A549 (cell line): Measurements from ENCODE around the gene PSMB7. TPM values are rescaled to one million over a fixed set of nuclear protein-coding genes. Genes with fewer than 3 reads are reported as not detected.

Experiments used
- ATAC-seq, 2 experiments: fragments of 200-7000 bp in 1 of 2; fragments of >200 bp in 1 of 2; cut with Nextera tagmentation in 1 of 2; cut with Tn5 transposase in 1 of 2; 3 replicates each; pipeline versions ENCODE4 v1.8.0 to v1.9.1; 2018 to 2020; ENCODE audit warnings: mild to moderate bottlenecking in 1 of 2, moderate library complexity in 1 of 2
- CTCF ChIA-PET: fragments of 300-600 bp; sonication (Branson Sonifier 250); formaldehyde crosslinking; extraction: SDS; loops from one replicate; lab custom pipeline; 2021; ENCODE audit warnings: antibody characterized with exemption, inconsistent platforms; lab: Yijun Ruan, JAX
- POLR2A ChIA-PET: fragments of 350-600 bp; formaldehyde crosslinking; extraction: SDS; loops from one replicate; lab custom pipeline; 2021; ENCODE audit warnings: antibody characterized with exemption, inconsistent platforms; lab: Yijun Ruan, JAX
- DNase-seq, 2 experiments: peaks; one replicate each; pipeline versions ENCODE4 v3.0.0 to v3.0.0-alpha.2; 2011 to 2016; ENCODE audit warnings: low read depth in 1 of 2, low spot score in 1 of 2
- FAIRE-seq: peaks from 2 replicates; lab custom pipeline; 2011; peaks lifted over from hg19 to GRCh38; lab: Jason Lieb, UNC
- H3K27ac ChIP-seq, 2 experiments: fragments of >200 bp; sonication (Bioruptor Twin); formaldehyde crosslinking; 3 replicates each; pipeline ENCODE4 v1.5.1; 2016 to 2017
- H3K4me1 ChIP-seq: fragments of >200 bp; sonication (Bioruptor Twin); formaldehyde crosslinking; 3 replicates; pipeline ENCODE4 v1.6.1; 2016
- H3K4me2 ChIP-seq: fragments of >200 bp; sonication (Bioruptor Twin); formaldehyde crosslinking; 3 replicates; pipeline ENCODE4 v1.6.1; 2016
- H3K4me3 ChIP-seq: fragments of >200 bp; sonication (Bioruptor Twin); formaldehyde crosslinking; 3 replicates; pipeline ENCODE4 v1.5.1; 2016
- H3K9me3 ChIP-seq: fragments of >200 bp; sonication (Bioruptor Twin); formaldehyde crosslinking; 3 replicates; pipeline ENCODE4 v1.6.1; 2016
- BCL3 ChIP-seq: fragments of >200 bp; sonication (Bioruptor Twin); formaldehyde crosslinking; IDR thresholded peaks from 3 replicates; pipeline ENCODE4 v1.6.1; 2016
- BHLHE40 ChIP-seq: IDR thresholded peaks from 2 replicates; pipeline ENCODE4 v1.6.1; 2012; ENCODE audit warnings: low read depth, low read length, inconsistent platforms
- CBX8 ChIP-seq: fragments of 200-600 bp; sonication (generic); IDR thresholded peaks from 2 replicates; pipeline ENCODE4 v1.6.1; 2016
- CHD4 ChIP-seq: fragments of 200-600 bp; sonication (generic); IDR thresholded peaks from 2 replicates; pipeline ENCODE4 v1.6.1; 2016; ENCODE audit warnings: antibody characterized with exemption, mild to moderate bottlenecking, borderline replicate concordance
- E2F6 ChIP-seq: IDR thresholded peaks from 2 replicates; pipeline ENCODE4 v1.6.1; 2012; ENCODE audit warnings: low read depth, borderline replicate concordance
- EHF ChIP-seq: fragments of 250-450 bp; sonication (Bioruptor Pico); IDR thresholded peaks from 2 replicates; pipeline ENCODE4 v1.5.0; 2020; ENCODE audit warnings: mild to moderate bottlenecking
- EHMT2 ChIP-seq: fragments of 200-600 bp; sonication (generic); IDR thresholded peaks from 2 replicates; pipeline ENCODE4 v1.6.1; 2016; ENCODE audit warnings: antibody characterized with exemption, low read depth, mild to moderate bottlenecking, moderate library complexity
- FOSB ChIP-seq: fragments of 250-450 bp; sonication (Bioruptor Pico); IDR thresholded peaks from 2 replicates; pipeline ENCODE4 v1.5.0; 2020; ENCODE audit warnings: mild to moderate bottlenecking, moderate library complexity
- FOSL2 ChIP-seq, 2 experiments: fragments of 450-650 bp in 1 of 2; fragments of >200 bp in 1 of 2; sonication (Bioruptor Twin) in 1 of 2; formaldehyde crosslinking; IDR thresholded peaks; 2 replicates each; pipeline versions ENCODE4 v1.5.0 to v1.6.1; 2016 to 2020; ENCODE audit warnings: mild to moderate bottlenecking in 1 of 2, moderate library complexity in 1 of 2
- HEYL ChIP-seq: fragments of 250-450 bp; sonication (Bioruptor Pico); IDR thresholded peaks from 2 replicates; pipeline ENCODE4 v1.8.0; 2021; ENCODE audit warnings: mild to moderate bottlenecking, moderate library complexity
- HOXA7 ChIP-seq: fragments of 250-450 bp; sonication (Bioruptor Pico); IDR thresholded peaks from 2 replicates; pipeline ENCODE4 v1.5.0; 2020; ENCODE audit warnings: mild to moderate bottlenecking, moderate library complexity
- HOXB13 ChIP-seq: fragments of 250-450 bp; sonication (Bioruptor Pico); IDR thresholded peaks from 2 replicates; pipeline ENCODE4 v1.5.0; 2020; ENCODE audit warnings: low read depth, mild to moderate bottlenecking, moderate library complexity
- HOXB5 ChIP-seq: fragments of 250-450 bp; sonication (Bioruptor Pico); IDR thresholded peaks from 2 replicates; pipeline ENCODE4 v1.5.0; 2020; ENCODE audit warnings: mild to moderate bottlenecking, moderate library complexity
- KDM1A ChIP-seq: fragments of 200-600 bp; sonication (generic); IDR thresholded peaks from 2 replicates; pipeline ENCODE4 v1.6.1; 2016; ENCODE audit warnings: low read depth, mild to moderate bottlenecking
- MAX ChIP-seq: IDR thresholded peaks from 2 replicates; pipeline ENCODE4 v1.6.1; 2012
- MAZ ChIP-seq: fragments of 150-350 bp; IDR thresholded peaks from 2 replicates; pipeline ENCODE4 v1.6.1; 2014; ENCODE audit warnings: antibody characterized with exemption, low read depth, low read length, borderline replicate concordance
- MYC ChIP-seq: IDR thresholded peaks from 2 replicates; pipeline ENCODE4 v1.6.1; 2012; ENCODE audit warnings: mild to moderate bottlenecking, inconsistent platforms, low read length, improper control_type of control experiment, borderline replicate concordance
- NPAS2 ChIP-seq: fragments of 250-450 bp; sonication (Bioruptor Pico); IDR thresholded peaks from 2 replicates; pipeline ENCODE4 v1.8.0; 2022; ENCODE audit warnings: mild to moderate bottlenecking, moderate library complexity, borderline replicate concordance
- NR3C1 ChIP-seq: fragments of >200 bp; sonication (Bioruptor Twin); formaldehyde crosslinking; IDR thresholded peaks from 3 replicates; pipeline ENCODE4 v1.6.1; 2017
- PHF8 ChIP-seq: fragments of 200-600 bp; sonication (generic); IDR thresholded peaks from 2 replicates; pipeline ENCODE4 v1.6.1; 2016; ENCODE audit warnings: low read depth, mild to moderate bottlenecking, antibody characterized with exemption, moderate library complexity, borderline replicate concordance
- RARB ChIP-seq: fragments of 250-450 bp; sonication (Bioruptor Pico); IDR thresholded peaks from 2 replicates; pipeline ENCODE4 v1.8.0; 2021; ENCODE audit warnings: mild to moderate bottlenecking, moderate library complexity
- RCOR1 ChIP-seq: fragments of 150-350 bp; IDR thresholded peaks from 2 replicates; pipeline ENCODE4 v1.6.1; 2014; ENCODE audit warnings: antibody characterized with exemption, low read length, low read depth
- RFX5 ChIP-seq: fragments of 450-650 bp; IDR thresholded peaks from 2 replicates; pipeline ENCODE4 v1.7.1; 2014; ENCODE audit warnings: antibody characterized with exemption, mild to moderate bottlenecking, moderate library complexity
- TFCP2L1 ChIP-seq: fragments of 250-450 bp; sonication (Bioruptor Pico); IDR thresholded peaks from 2 replicates; pipeline ENCODE4 v1.5.0; 2021; ENCODE audit warnings: mild to moderate bottlenecking
- ZC3H11A ChIP-seq: fragments of 450-650 bp; IDR thresholded peaks from 2 replicates; pipeline ENCODE4 v1.6.1; 2014; ENCODE audit warnings: antibody characterized with exemption, mild to moderate bottlenecking
- ZFP36 ChIP-seq: fragments of 450-650 bp; IDR thresholded peaks from 2 replicates; pipeline ENCODE4 v1.6.1; 2014; ENCODE audit warnings: borderline replicate concordance; ENCODE audit not compliant: partially characterized antibody
- ZNF302 ChIP-seq: fragments of 250-450 bp; sonication (Bioruptor Pico); IDR thresholded peaks from 2 replicates; pipeline ENCODE4 v1.9.0; 2021; ENCODE audit warnings: inconsistent platforms, mild to moderate bottlenecking, moderate library complexity
- ZSCAN20 ChIP-seq: fragments of 250-450 bp; sonication (Bioruptor Pico); IDR thresholded peaks from 2 replicates; pipeline ENCODE4 v1.8.0; 2022; ENCODE audit warnings: mild to moderate bottlenecking, moderate library complexity
- WGBS: methylation state at CpG from one replicate; pipeline ENCODE4 v1.1.6; 2017; ENCODE audit errors: missing lambda C conversion rate; 5-methylcytosine and 5-hydroxymethylcytosine counted together
- polyA plus RNA-seq, 4 experiments: library from polyadenylated mRNA; depleted of rRNA in 3 of 4; stranded (reverse); fragments of >200 nt; fragmentation: RNase III in 1 of 4; extraction: RNeasy Plus Mini Kit Qiagen cat#74134 plus additional on column Dnase treatment in 1 of 4; gene quantifications; 2 replicates in 3 of 4; 3 replicates in 1 of 4; pipeline ENCODE4 v1.2.3, GENCODE V29; 2011 to 2017
- TF ChIP-seq, protein P1 (sequence below): fragments of >200 bp; sonication (Bioruptor Twin); formaldehyde crosslinking; IDR thresholded peaks from 3 replicates; pipeline ENCODE4 v1.5.1; 2016

PSMB7 gene
- polyA plus RNA-seq, 2 of the 4 experiments (the other 2 are of a cell fraction), result 332 to 418 TPM

DNA sequence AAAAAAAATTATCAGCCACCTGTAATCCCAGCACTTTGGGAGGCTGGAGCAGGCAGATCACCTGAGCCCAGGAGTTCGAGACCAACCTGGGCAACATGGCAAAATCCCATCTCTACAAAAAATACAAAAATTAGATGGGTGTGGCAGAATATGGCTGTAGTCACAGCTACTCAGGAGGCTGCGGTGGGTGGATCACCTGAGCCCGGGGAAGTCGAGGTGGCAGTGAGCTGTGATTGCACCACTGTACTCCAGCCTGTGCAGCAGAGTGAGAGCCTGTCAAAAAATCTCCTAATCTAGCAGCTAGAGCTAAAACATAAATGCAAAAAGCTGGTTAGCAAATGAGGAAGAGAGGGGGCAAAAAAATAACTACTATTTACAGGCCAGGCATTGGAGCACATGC lies 12.0 kb downstream of the PSMB7 start:
- FAIRE-seq (no peak), DNase-seq (no peak), ATAC-seq (no peak)
- Histone ChIP-seq H3K27ac (no peak overlapping the region), H3K4me3 (no peak overlapping the region), H3K4me2 (no peak overlapping the region), H3K4me1 (no peaks in the 10 kb centered on the region), H3K9me3 (no peaks in the 10 kb centered on the region)
- 93% methylated on average over 4 of the region's 4 CpGs for WGBS
- no peak for TF ChIP-seq RFX5
- TF ChIP-seq HEYL (CRISPR knock-in tag), result no peak
- no peak for TF ChIP-seq RCOR1
- no peak for TF ChIP-seq TFCP2L1 (CRISPR knock-in tag)
- TF ChIP-seq HOXB13, result no peak
- no peak for TF ChIP-seq ZNF302 (CRISPR knock-in tag)
- TF ChIP-seq BHLHE40, result no peak
- TF ChIP-seq CHD4, result no peak
- TF ChIP-seq NR3C1, result no peak
- no peak for TF ChIP-seq FOSB (CRISPR knock-in tag)
- TF ChIP-seq MAZ, result no peak
- no peak for TF ChIP-seq HOXA7 (CRISPR knock-in tag)
- TF ChIP-seq RARB (CRISPR knock-in tag), result no peak
- no peak for TF ChIP-seq ZSCAN20 (CRISPR knock-in tag)
- no peak for TF ChIP-seq E2F6
- no peak for TF ChIP-seq EHF (CRISPR knock-in tag)
- no peak for TF ChIP-seq KDM1A
- TF ChIP-seq, protein P1, sequence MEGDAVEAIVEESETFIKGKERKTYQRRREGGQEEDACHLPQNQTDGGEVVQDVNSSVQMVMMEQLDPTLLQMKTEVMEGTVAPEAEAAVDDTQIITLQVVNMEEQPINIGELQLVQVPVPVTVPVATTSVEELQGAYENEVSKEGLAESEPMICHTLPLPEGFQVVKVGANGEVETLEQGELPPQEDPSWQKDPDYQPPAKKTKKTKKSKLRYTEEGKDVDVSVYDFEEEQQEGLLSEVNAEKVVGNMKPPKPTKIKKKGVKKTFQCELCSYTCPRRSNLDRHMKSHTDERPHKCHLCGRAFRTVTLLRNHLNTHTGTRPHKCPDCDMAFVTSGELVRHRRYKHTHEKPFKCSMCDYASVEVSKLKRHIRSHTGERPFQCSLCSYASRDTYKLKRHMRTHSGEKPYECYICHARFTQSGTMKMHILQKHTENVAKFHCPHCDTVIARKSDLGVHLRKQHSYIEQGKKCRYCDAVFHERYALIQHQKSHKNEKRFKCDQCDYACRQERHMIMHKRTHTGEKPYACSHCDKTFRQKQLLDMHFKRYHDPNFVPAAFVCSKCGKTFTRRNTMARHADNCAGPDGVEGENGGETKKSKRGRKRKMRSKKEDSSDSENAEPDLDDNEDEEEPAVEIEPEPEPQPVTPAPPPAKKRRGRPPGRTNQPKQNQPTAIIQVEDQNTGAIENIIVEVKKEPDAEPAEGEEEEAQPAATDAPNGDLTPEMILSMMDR, result no peak
- TF ChIP-seq ZC3H11A, result no peak
- ChIA-PET CTCF (interaction anchor here (0.7 to 32.7 kb wide), 4 partner anchors 6 to 81 kb away, joined by 3 to 429 read pairs (median 216); partner anchors contain the start of gene PSMB7), POLR2A (no interaction called here)

GRCh38 chr9:124399968-124400940 lies 15.0 kb downstream of the PSMB7 start:
- ChIA-PET CTCF (interaction anchor here (0.6 to 32.7 kb wide), 3 partner anchors 7 to 136 kb away, joined by 3 to 429 read pairs (median 429); partner anchors contain the start of gene PSMB7), POLR2A (interaction anchor here (1.1 kb wide), 1 partner anchor 7 kb away, joined by 3 read pairs; no protein-coding TSS in a partner anchor)
- Histone ChIP-seq H3K4me1 (no peaks in the 10 kb centered on the region), H3K4me3 (no peak overlapping the region), H3K4me2 (no peak overlapping the region), H3K9me3 (no peaks in the 10 kb centered on the region), H3K27ac (no peak overlapping the region)
- 78% methylated on average over 15 of the region's 15 CpGs for WGBS
- no peak for FAIRE-seq
- DNase-seq, result no peak
- ATAC-seq, result peak in 1 of 2 experiments; percentile 9; a peak in 1 of 6 replicates
- TF ChIP-seq HOXB5 (no peak), MAX (no peak), EHMT2 (no peak), ZFP36 (no peak), MYC (no peak), PHF8 (no peak), FOSL2 (IDR thresholded peaks at IDR 0.05) (no peak), FOSL2 (CRISPR knock-in tag; IDR thresholded peaks at IDR 0.05) (no peak), MAZ (no peak), ZNF302 (CRISPR knock-in tag) (no peak), BCL3 (no peak), CBX8 (no peak), ZC3H11A (no peak), NPAS2 (CRISPR knock-in tag) (no peak)
- TF ChIP-seq, protein P1, result no peak
